SU-DHL-6 (cell line): ENCODE measurements around the gene PRORP.

Experiments used
- H2AFZ ChIP-seq: fragments of 200-600 bp; sonication (generic); 2 replicates; pipeline ENCODE4 v1.6.1; 2014; ENCODE audit warnings: low read depth, mild to moderate bottlenecking, moderate library complexity, mixed read lengths, antibody characterized with exemption, low read length; ENCODE audit not compliant: severe bottlenecking
- H3F3A ChIP-seq: fragments of 200-600 bp; shearing (Covaris generic); 2 replicates; pipeline ENCODE4 v1.6.0; 2016; ENCODE audit warnings: antibody characterized with exemption, mild to moderate bottlenecking; ENCODE audit not compliant: insufficient read depth
- H3K27ac ChIP-seq: fragments of 200-600 bp; sonication (generic); 2 replicates; pipeline ENCODE4 v1.5.1; 2016; ENCODE audit warnings: low read depth, mild to moderate bottlenecking, low read length, moderate library complexity, mixed read lengths
- H3K27me3 ChIP-seq: fragments of 200-600 bp; sonication (generic), shearing (Covaris generic); 2 replicates; pipeline ENCODE4 v1.6.0; 2014; ENCODE audit warnings: mild to moderate bottlenecking, low read length
- H3K36me3 ChIP-seq: fragments of 200-600 bp; sonication (generic); 2 replicates; pipeline ENCODE4 v1.6.1; 2014; ENCODE audit warnings: mild to moderate bottlenecking, low read length, mixed read lengths
- H3K4me2 ChIP-seq: fragments of 300-600, 200-600 bp; shearing (Covaris generic), sonication (generic); 2 replicates; pipeline ENCODE4 v1.6.0; 2014; ENCODE audit warnings: low read length, low read depth, mild to moderate bottlenecking; ENCODE audit not compliant: poor library complexity, severe bottlenecking
- H3K4me3 ChIP-seq: fragments of 200-600 bp; sonication (generic); 2 replicates; pipeline ENCODE4 v1.5.1; 2014; ENCODE audit warnings: antibody characterized with exemption, low read length, mild to moderate bottlenecking, mixed read lengths; ENCODE audit not compliant: insufficient read depth, poor library complexity, severe bottlenecking
- H3K79me2 ChIP-seq: fragments of 200-600 bp; sonication (generic); 2 replicates; pipeline ENCODE4 v1.6.1; 2014; ENCODE audit warnings: mild to moderate bottlenecking, low read length, moderate library complexity; ENCODE audit not compliant: insufficient read depth
- H3K9ac ChIP-seq: fragments of 200-600 bp; sonication (generic); 2 replicates; pipeline ENCODE4 v1.7.0; 2014; ENCODE audit warnings: mild to moderate bottlenecking, low read length
- H3K9me2 ChIP-seq: fragments of 200-600 bp; sonication (generic); replicated peaks from 2 replicates; pipeline ENCODE4 v1.6.1; 2014; ENCODE audit warnings: low read length; ENCODE audit not compliant: insufficient read depth
- H3K9me3 ChIP-seq: fragments of 200-600 bp; sonication (generic); 2 replicates; pipeline ENCODE4 v1.6.1; 2014; ENCODE audit warnings: low read length, mixed read lengths; ENCODE audit not compliant: insufficient read depth
- H4K20me1 ChIP-seq: fragments of 200-600 bp; sonication (generic); 2 replicates; pipeline ENCODE4 v1.6.1; 2014; ENCODE audit warnings: low read depth, mild to moderate bottlenecking, antibody characterized with exemption, low read length, moderate library complexity, mixed read lengths
- CTCF ChIP-seq: fragments of 200-600 bp; sonication (generic); IDR thresholded peaks from one replicate; pipeline ENCODE4 v1.5.1; 2017; ENCODE audit warnings: antibody characterized with exemption, mild to moderate bottlenecking, low read length, moderate library complexity; ENCODE audit not compliant: insufficient read depth, poor library complexity, severe bottlenecking
- EZH2phosphoT487 ChIP-seq: fragments of 200-600 bp; sonication (generic), shearing (Covaris generic); conservative IDR thresholded peaks from 2 replicates; pipeline ENCODE4 v1.6.1; 2018; ENCODE audit warnings: mild to moderate bottlenecking, antibody characterized with exemption, low read length, moderate library complexity, mixed read lengths

Gene PRORP

GRCh38 chr14:35158491-35158890, 36.1 kb downstream of the PRORP start:
- Histone ChIP-seq H3K9me2 (no peaks in the 10 kb centered on the region), H3K36me3 (no peaks in the 10 kb centered on the region), H3F3A (0 out of 2 replicates have a peak, but pooled peaks cover 3% of the 10 kb centered on the region), H3K27ac (no peak overlapping the region), H3K9ac (no peak overlapping the region), H2AFZ (no peak overlapping the region), H3K27me3 (no peaks in the 10 kb centered on the region), H4K20me1 (no peaks in the 10 kb centered on the region), H3K9me3 (no peaks in the 10 kb centered on the region), H3K4me3 (no peak overlapping the region), H3K79me2 (peaks cover 13% of the 10 kb centered on the region), H3K4me2 (no peak overlapping the region)
- TF ChIP-seq CTCF: no peak
- TF ChIP-seq EZH2phosphoT487: no peak

- TF ChIP-seq EZH2phosphoT487: no peak
- no peak for TF ChIP-seq CTCF
- Histone ChIP-seq H3K79me2 (peaks cover 17% of the 10 kb centered on the region), H4K20me1 (no peaks in the 10 kb centered on the region), H3K4me3 (no peak overlapping the region), H2AFZ (no peak overlapping the region), H3K9me3 (no peaks in the 10 kb centered on the region), H3K9ac (no peak overlapping the region), H3K9me2 (no peaks in the 10 kb centered on the region), H3F3A (0 out of 2 replicates have a peak, but pooled peaks cover 3% of the 10 kb centered on the region), H3K36me3 (no peaks in the 10 kb centered on the region), H3K27me3 (no peaks in the 10 kb centered on the region), H3K27ac (no peak overlapping the region), H3K4me2 (no peak overlapping the region)
Measured at GRCh38 chr14:35158951-35159653, 36.8 kb downstream of the PRORP start.

- Histone ChIP-seq H3F3A (0 out of 2 replicates have a peak, but pooled peaks cover 3% of the 10 kb centered on the region), H3K27me3 (no peaks in the 10 kb centered on the region), H3K4me3 (no peak overlapping the region), H3K27ac (no peak overlapping the region), H3K9ac (no peak overlapping the region), H3K9me2 (no peaks in the 10 kb centered on the region), H3K36me3 (no peaks in the 10 kb centered on the region), H3K4me2 (no peak overlapping the region), H4K20me1 (no peaks in the 10 kb centered on the region), H3K9me3 (no peaks in the 10 kb centered on the region), H3K79me2 (peaks cover 21% of the 10 kb centered on the region), H2AFZ (no peak overlapping the region)
- TF ChIP-seq CTCF: no peak
- no peak for TF ChIP-seq EZH2phosphoT487
Measured at GRCh38 chr14:35159742-35160409, 37.5 kb downstream of the PRORP start.
